Calu3 (cell line): ENCODE data around the gene RUNX2. TPM values are rescaled to one million over a fixed set of nuclear protein-coding genes. Genes with fewer than 3 reads are reported as not detected.

Experiments
- BruUV-seq: library from RNA; stranded (reverse); fragments of 400-500 nt; replicated peaks from 2 replicates; lab custom pipeline; 2021; lab: Mats Ljungman, UMichigan
- CTCF ChIA-PET: fragments of 300-600 bp; sonication (Branson Sonifier 250); formaldehyde crosslinking; loops from one replicate; lab custom pipeline; 2022; ENCODE audit warnings: antibody characterized with exemption; lab: Charles Lee
- DNase-seq: peaks from one replicate; pipeline ENCODE4 v3.0.0; 2022
- H3K27ac Mint-ChIP-seq: one replicate; pipeline ENCODE4 v1.8.0; 2022; ENCODE audit warnings: mixed read lengths; ENCODE audit not compliant: unreplicated experiment
- H3K27me3 Mint-ChIP-seq: one replicate; pipeline ENCODE4 v1.8.0; 2022; ENCODE audit warnings: mixed read lengths; ENCODE audit not compliant: unreplicated experiment
- H3K36me3 Mint-ChIP-seq: one replicate; pipeline ENCODE4 v1.8.0; 2022; ENCODE audit warnings: mild to moderate bottlenecking, moderate library complexity, mixed read lengths; ENCODE audit not compliant: insufficient read depth, unreplicated experiment
- H3K4me1 Mint-ChIP-seq: one replicate; pipeline ENCODE4 v1.8.0; 2022; ENCODE audit warnings: mild to moderate bottlenecking, low read depth, mixed read lengths; ENCODE audit not compliant: unreplicated experiment
- H3K4me3 Mint-ChIP-seq: one replicate; pipeline ENCODE4 v1.8.0; 2022; ENCODE audit warnings: mild to moderate bottlenecking, low read depth, moderate library complexity, mixed read lengths; ENCODE audit not compliant: unreplicated experiment
- H3K9me3 Mint-ChIP-seq: one replicate; pipeline ENCODE4 v1.8.0; 2022; ENCODE audit warnings: low read depth, mixed read lengths; ENCODE audit not compliant: unreplicated experiment
- CTCF ChIP-seq: fragments of 200-600 bp; IDR thresholded peaks from one replicate; pipeline ENCODE4 v1.8.0; 2022; ENCODE audit warnings: antibody characterized with exemption; ENCODE audit not compliant: unreplicated experiment
- intact Hi-C: fragments of 100-400 bp; cut with micrococcal nuclease; formaldehyde crosslinking; loops from one replicate; pipeline ENCODE4 v1.10.0; 2022; ENCODE audit not compliant: unreplicated experiment
- total RNA-seq: library from RNA; stranded (reverse); gene quantifications from 2 replicates; pipeline ENCODE4 v1.2.3, GENCODE V29; 2022

The RUNX2 gene
- total RNA-seq, 1 experiment from 2014 or later = 0.54 TPM

DNA sequence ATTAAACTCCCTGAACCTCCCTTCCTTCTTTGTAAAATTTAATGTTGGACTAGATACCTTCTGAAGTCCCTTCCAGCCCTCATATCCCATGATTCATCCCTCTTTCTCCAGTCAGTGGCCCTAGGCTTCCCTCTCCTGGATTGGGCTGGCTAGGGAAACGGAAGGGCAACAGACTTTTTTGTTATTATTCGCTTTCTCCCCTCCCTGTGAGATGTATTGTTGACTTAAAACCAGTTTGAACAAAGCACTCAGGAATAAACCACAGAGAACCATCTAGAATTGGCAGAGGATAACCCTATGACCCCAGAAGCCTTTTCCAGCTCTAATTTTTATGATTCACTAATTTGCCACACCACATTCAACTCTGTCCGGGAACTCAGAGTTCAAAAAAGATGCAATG is 289.3 kb downstream of the RUNX2 start:
- Mint-ChIP-seq H3K27me3 (no peaks in the 10 kb centered on the region), H3K9me3 (no peaks in the 10 kb centered on the region), H3K4me1 (peaks cover 13% of the 10 kb centered on the region), H3K4me3 (no peak overlapping the region), H3K36me3 (no peaks in the 10 kb centered on the region), H3K27ac (no peak overlapping the region)
- no peak for DNase-seq
- BruUV-seq = no TSS peak
- CTCF ChIA-PET = no interaction called here
- intact Hi-C loops = no loop called here
- no peak for TF ChIP-seq CTCF

DNA sequence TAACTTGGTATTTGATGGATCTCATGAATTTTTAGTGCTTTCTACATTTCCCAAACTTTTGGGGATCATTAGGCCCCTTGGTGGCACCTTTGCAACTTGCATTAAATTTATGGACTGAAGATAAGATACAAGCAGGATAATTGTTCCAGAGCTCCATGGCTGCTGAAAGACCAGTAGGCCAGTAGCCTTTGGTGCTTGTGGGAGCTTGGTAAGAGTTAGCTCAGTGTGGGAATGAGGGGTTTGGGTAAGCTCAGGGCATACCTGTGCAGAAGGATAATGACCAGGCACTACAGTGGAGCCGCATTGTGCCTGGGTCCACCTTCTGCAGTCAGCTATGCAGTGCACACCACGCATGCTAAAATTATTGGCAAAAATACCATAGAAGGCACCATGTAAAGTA is 290.1 kb downstream of the RUNX2 start:
- intact Hi-C loops = no loop called here
- no peak for DNase-seq

GRCh38 chr6:45619211-45619760 is 291.2 kb downstream of the RUNX2 start:
- H3K9me3 Mint-ChIP-seq = no peaks in the 10 kb centered on the region
- no peaks in the 10 kb centered on the region for H3K27me3 Mint-ChIP-seq
- H3K36me3 Mint-ChIP-seq = no peaks in the 10 kb centered on the region
- no TSS peak for BruUV-seq
- H3K27ac Mint-ChIP-seq = no peak overlapping the region
- intact Hi-C loops = no loop called here
- CTCF ChIA-PET = no interaction called here
- H3K4me1 Mint-ChIP-seq = peaks cover 12% of the 10 kb centered on the region
- DNase-seq = no peak
- TF ChIP-seq CTCF = no peak
- no peak overlapping the region for H3K4me3 Mint-ChIP-seq

More for the DNA sequence above, 290.1 kb downstream of the RUNX2 start:
- no peak for TF ChIP-seq CTCF
- CTCF ChIA-PET = no interaction called here
- H3K4me3 Mint-ChIP-seq = no peak overlapping the region
- H3K27ac Mint-ChIP-seq = no peak overlapping the region
- peaks cover 13% of the 10 kb centered on the region for H3K4me1 Mint-ChIP-seq
- no TSS peak for BruUV-seq
- no peaks in the 10 kb centered on the region for H3K9me3 Mint-ChIP-seq
- no peaks in the 10 kb centered on the region for H3K27me3 Mint-ChIP-seq
- no peaks in the 10 kb centered on the region for H3K36me3 Mint-ChIP-seq

GRCh38 chr6:45619994-45620471 is 291.9 kb downstream of the RUNX2 start:
- Mint-ChIP-seq H3K4me3 (no peak overlapping the region), H3K4me1 (peaks cover 4% of the 10 kb centered on the region), H3K27me3 (no peaks in the 10 kb centered on the region), H3K27ac (no peak overlapping the region), H3K9me3 (no peaks in the 10 kb centered on the region), H3K36me3 (no peaks in the 10 kb centered on the region)
- TF ChIP-seq CTCF = no peak
- BruUV-seq = no TSS peak
- no peak for DNase-seq
- intact Hi-C loops = no loop called here
- CTCF ChIA-PET = no interaction called here
